ENCODE measurements around the gene CYP4F11.
"Not testable (repeated sequence)": the region's sequence is repeated elsewhere in the genome, so short reads cannot be mapped to it uniquely, and the experiment has no call there.

The CYP4F11 gene, protein sequence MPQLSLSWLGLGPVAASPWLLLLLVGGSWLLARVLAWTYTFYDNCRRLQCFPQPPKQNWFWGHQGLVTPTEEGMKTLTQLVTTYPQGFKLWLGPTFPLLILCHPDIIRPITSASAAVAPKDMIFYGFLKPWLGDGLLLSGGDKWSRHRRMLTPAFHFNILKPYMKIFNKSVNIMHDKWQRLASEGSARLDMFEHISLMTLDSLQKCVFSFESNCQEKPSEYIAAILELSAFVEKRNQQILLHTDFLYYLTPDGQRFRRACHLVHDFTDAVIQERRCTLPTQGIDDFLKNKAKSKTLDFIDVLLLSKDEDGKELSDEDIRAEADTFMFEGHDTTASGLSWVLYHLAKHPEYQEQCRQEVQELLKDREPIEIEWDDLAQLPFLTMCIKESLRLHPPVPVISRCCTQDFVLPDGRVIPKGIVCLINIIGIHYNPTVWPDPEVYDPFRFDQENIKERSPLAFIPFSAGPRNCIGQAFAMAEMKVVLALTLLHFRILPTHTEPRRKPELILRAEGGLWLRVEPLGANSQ

DNA sequence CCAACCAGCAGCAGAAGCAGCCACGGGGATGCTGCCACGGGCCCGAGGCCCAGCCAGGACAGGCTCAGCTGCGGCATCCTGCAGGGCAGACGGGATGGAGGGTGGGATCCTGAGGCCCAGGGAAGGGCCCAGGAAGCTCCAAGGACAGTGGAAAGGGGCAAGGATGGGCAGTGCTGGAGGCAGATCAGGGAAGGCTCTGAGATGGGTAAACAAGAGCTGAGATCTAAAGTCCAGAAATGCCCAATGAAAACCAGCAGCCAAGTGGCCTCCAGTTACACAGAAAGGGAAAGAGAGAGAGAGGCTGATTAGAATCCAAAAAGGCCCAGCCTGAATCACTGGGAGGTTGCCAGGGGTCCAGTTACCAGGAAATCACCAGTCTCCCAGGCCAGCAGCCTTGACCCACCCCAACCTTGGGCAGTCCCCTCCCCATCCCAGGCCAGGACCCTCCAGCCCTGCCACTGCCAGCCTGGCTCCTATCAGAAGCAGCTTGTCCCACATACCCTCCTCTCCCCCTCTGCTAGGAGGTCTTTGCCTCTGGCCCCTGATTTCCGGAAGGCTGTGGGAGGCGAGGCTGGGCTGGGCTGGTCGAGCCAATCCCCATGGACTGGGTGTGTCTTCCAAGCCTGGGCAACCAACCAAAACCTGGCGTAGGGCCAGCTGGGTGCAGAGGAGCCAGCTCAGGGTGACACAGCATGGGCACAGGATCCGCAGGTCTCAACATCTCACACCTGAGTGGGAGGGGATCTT, at the start of gene CYP4F11:
CYP4F11 (minus strand) TSS at position 198 of the 747 bp plus-strand sequence; CDS start at position 77, 121 bp downstream.
- DNase-seq (ENCODE audit: low spot score): peak; percentile 59

DNA sequence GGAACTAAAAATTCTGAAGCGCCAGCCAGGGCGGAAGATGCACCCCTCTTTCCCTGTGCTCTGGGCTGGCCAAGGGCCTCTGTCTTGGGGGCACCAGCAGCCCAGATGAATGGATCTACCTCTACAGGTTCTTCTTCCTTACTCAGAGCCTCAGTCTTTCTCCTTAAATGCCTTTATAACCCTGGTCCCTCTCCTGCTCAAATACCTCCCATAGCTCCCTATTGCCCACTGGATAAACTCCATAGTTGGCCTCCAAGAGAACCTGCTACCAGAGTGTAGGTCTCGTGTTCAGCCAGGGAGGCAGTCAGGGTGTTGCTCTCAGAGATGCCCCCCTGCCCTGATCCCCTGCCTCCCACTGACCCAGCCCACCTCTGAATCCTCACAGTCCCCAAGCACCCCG, 45.0 kb upstream of the CYP4F11 start:
- DNase-seq (ENCODE audit: low spot score): no peak

DNA sequence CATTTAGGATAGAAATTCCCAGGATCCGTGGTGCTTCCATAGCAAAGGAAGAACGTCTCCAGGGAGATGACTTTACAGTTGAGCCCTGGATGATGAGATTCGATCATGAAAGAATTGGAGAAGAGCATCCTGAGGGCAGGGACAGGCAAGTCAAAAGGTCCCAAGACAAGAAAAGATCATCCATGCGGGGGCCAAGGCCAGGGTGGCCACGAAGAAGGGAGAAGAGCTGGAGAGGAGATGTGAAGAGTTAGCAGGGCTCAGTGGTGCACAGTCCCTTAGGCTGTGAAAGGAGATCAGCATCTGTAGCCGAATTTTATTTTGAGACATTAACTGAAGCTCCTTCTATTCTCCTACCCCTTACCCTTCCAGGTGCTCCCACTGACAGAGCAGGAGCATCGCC, 43.4 kb upstream of the CYP4F11 start:
- no peak for DNase-seq (ENCODE audit: low spot score)

DNA sequence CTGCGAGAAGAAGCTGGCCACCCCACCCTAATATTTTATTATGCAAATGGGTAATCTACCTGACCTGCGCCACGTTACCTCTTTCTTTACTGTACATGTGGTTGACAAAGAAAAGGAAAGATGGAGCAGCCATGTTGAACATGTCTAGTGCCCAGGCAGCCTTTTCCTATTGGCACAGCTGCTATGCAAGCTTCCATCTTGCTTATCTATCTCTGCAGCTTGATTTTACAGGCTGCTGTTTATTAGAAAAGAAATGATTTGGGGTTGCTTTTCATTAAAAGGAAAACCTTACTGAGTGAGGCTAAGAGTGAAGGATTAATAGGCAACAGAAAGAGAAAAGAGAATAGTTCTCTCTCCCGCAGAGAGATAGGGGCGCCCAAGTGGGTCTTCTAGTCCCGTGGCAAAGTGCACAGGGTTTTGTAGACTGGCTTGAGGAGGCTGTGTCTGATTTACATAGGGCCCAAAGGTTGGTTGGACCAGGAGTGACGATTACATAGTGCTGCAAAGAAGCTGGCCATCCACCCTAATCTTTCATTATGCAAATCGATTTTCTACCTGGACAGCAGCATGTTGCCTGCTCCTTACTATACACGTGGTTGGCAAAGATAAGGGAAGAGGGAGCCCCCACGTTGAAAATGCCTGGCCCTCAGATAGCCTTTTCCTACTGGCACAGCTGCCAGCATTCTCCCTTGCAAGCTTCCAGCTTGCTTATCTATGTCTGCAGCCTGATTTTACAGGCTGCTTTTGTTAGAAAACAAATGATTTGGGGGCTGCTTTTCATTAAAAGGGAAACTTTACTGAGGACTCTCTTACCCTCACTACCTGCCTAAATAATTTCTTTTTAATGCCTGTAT, 42.7 kb upstream of the CYP4F11 start:
- no peak for DNase-seq (ENCODE audit: low spot score)

DNA sequence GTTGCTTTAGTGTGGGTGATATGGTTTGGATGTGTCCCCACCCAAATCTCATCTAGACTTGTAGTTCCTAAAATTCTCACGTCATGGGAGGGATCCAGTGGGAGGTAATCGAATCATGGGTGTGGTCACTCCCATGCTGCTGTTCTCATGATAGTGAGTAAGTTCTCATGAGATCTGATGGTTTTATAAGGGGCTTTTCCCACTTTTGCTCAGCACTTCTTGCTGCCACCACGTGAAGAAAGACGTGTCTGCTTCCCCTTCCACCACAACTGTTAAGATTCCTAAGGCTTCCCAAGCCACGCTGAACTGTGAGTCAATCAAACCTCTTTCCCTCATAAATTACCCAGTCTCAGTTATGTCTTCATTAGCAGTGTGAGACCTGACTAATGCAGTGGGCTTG, 40.5 kb upstream of the CYP4F11 start:
- no peak for DNase-seq (ENCODE audit: low spot score)

DNA sequence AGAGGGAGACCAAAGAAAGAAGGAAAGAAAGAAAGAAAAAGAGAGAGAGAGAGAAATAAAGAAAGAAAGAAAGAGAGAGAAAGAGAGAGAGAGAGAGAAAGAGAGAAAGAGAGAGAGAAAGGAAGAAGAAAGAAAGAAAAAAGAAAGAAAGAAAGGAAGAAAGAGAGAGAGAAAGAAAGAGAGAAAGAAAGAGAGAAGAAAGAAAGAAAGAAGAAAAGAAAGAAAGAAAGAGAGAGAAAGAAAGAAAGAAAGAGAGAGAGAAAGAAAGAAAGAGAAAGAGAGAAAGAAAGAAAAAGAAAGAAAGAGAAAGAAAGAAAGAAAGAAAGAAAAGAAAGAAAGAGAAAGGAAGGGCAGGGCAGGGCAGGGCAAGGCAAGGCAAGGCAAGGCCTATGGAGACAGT, 37.7 kb upstream of the CYP4F11 start:
- DNase-seq (ENCODE audit: low spot score): not testable (repeated sequence)

DNA sequence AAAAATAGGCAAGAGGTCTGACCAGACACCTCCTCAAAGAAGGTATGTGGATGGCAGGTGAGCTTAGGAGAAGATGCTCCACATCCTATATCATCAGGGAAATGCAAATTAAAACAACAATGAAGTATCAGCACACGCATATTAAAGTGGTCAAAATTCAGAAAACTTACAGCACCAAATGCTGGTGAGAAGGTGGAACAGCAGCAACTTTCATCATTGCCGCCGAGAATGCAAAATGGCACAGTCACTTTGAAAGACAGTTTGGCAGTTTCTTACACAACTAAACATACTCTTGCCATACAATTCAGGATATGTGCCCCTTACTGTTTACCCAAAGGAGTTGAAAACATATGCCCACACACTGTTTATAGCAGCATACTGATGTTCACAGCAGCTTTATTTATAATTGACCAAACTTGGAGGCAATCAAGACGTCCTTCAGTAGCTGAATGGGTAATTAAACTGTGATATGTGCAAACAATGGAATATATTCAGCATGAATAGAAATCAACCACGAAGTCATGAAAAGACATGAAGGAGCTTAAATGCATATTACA, 37.0 kb upstream of the CYP4F11 start:
- no peak for DNase-seq (ENCODE audit: low spot score)

DNA sequence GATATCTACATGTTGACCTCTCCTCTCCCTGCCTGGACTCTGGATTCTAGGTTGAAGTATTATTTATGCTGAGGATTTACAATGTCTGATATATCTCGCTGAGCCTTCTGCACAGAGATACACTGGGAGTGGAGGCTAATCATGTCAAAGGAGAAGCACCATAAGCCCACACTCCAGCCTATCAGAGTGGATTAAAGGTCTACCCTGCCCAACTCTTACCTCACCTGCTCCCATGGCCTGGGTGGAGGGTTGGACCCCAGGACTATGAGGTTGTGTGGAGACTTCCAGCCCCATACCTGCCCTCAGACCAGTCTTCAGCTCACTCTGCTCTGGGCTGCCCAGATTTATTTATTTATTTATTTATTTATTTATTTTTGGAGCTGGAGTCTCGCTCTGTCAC, 29.9 kb upstream of the CYP4F11 start:
- no peak for DNase-seq (ENCODE audit: low spot score)

DNA sequence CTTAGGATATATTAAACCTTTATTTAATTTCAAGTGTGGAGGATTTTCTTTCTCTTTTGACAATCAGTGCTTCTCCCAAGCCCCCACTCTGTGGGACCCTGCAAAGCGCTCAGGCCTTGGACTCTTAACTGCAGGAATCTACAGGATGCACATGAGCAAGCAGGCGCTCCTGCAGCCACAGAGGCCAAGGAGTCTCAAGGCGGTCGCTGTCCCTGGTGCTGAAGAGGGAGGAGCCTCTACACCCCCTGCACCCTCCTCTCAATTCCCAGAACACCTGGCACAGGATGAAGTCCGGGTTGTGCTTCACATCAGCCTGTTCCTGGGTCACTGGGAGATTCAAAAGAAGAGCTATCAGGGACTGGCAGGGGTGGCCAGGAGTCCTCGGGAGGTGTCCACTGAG, 28.0 kb upstream of the CYP4F11 start:
- DNase-seq (ENCODE audit: low spot score): no peak

DNA sequence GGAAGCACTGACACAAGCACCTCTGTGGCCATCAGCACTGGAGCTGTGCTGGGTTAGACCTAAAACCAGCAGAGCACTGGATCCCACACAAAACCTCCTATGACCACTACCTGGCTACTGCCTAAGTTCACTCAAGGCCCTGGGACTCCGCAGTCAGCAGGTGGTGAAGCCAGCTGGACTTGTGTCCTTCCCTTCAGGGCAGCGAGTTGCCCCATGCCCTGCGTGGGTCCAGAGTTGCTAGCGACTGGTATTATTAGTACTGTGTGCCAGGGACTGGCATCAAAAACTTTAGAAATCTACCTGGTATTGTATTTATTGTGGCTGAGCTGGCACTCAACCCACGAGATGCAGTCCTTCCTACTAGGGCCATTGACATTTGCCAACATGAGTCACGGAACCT, 20.5 kb upstream of the CYP4F11 start:
- DNase-seq (ENCODE audit: low spot score): no peak

DNA sequence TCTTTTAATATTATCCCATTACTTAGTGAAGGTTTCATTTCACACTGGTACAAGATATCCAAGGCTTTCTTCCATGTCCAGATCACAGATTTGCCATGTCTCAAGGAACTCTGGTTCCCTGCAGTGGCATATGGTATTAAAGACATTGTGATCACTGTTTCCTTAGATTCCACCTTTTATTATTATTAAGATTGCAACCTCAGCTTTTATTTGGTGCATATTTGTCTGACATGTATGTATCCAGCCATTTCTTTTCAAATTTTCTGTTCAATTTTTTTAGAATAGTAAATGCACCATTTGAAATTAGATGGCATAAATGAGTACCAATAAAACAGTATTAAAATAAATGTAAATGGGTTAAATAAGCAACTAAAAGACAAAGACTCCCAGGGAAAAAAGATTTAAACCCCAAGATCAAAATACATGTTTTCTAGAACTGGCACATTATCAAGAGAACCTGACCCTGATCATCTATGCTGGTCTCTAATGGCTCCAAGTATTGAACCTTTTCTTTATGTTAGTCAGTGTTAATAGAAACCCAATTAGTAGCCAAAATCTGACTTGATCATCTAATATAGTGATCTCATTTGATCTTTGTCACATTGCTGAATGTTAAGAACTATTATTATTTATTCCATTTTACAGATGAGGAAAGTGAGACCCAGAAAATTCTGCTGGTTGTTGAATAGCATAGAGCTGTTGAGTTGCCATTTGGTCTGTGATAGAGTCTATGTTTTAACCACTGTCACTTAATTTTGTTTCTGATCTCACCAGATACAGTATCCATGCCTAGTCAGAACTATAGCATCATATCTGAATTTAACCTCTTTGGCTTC, 14.1 kb upstream of the CYP4F11 start, which contains the start of gene OR10H4:
OR10H4 (plus strand) TSS at position 786 of the 836 bp plus-strand sequence; CDS start at position 786, 0 bp downstream.
- no peak for DNase-seq (ENCODE audit: low spot score)

DNA sequence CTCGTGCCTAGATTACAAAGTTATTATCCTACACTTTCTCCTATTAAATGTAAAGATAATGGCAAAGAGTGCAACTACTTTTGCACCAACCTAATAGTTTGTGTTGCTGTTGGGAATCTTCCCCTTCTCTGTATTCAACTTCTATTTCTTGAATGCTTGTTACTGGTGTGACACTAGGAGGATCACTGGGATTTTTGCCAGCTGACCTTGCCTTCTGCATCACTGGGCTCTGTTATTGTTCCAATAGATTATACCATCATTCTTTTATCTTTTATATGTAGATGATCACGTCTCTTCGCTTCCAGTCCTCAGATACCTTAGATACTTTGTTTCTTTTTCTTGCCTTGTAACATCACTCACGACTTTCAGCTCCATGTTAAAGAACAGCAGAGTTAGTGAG, 11.0 kb upstream of the CYP4F11 start:
- DNase-seq (ENCODE audit: low spot score): no peak

DNA sequence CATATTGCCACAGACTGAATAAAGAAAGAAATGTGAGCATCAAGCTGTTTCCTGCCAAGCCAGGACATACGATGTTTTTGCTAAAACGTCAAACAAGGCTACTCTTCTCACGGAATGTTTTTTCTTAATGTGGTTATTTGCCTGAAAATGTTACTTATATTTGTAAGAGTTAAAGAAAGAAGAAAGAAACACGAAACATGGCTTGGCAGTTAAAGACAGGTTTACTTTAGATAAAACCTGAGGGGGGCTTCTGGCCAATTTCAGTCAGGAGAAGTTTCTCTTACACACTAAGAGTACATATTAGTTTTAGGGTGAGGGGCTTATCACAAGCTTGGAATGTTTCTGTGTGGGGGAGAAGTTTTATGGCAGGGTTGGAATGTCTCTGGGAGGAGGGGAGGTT, 10.1 kb upstream of the CYP4F11 start:
- DNase-seq (ENCODE audit: low spot score): no peak

DNA sequence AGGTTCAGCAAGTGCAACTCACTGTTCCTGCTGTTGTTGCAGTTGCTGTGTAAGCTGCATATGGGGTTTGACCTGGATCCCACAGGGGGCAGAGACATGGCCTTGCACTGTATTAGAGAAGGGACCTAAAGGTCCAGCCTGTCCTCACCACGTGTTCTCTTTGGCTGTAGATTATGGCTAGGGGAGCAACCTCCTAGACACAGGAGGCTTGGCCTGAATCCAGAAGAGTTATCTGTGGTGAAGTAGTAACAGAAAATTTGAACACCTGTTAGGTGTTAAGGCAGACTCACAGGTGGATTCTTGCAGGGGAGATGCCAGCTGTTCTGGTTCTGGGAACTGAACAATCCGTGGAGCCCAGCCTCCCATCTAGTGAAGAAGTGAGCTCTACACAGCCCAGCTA, 3.4 kb upstream of the CYP4F11 start:
- DNase-seq (ENCODE audit: low spot score): no peak

DNA sequence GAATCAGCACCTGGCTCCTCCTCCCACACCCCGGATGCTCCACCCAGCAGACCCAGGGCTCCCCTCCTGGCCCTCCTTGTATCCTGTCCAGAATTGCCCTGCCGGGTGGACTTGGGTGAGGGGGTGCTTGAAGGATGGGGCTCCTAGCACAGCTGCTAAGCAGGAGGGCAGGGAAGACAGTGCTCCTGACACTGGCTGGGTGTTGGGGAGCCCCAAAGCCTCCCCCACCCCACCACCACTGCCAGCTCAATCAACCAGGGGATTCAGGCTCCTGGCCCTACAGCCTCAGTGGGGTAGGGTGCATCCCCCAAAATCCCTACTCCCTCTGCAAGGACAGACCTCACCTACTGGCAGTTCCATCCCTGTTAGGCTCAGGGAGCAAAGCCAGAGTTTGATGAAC, 2.6 kb upstream of the CYP4F11 start:
- no peak for DNase-seq (ENCODE audit: low spot score)

DNA sequence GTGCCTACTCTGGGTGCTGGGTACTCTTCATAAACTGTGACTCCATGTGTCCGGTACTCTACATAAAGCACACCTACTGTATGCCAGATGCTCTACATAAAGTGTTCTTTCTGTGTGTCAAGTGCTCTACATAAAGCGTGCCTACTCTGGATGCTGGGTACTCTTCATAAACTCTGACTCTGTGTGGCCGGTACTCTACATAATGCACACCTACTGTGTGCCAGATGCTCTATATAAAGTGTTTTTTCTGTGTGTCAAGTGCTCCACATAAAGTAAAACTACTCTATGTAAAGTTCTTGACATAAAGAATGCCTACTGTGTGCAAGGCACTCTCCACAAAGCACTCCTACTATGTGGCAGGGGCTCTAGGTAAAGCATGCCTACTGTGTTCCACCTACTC, 1.8 kb upstream of the CYP4F11 start:
- DNase-seq (ENCODE audit: low spot score): no peak

DNA sequence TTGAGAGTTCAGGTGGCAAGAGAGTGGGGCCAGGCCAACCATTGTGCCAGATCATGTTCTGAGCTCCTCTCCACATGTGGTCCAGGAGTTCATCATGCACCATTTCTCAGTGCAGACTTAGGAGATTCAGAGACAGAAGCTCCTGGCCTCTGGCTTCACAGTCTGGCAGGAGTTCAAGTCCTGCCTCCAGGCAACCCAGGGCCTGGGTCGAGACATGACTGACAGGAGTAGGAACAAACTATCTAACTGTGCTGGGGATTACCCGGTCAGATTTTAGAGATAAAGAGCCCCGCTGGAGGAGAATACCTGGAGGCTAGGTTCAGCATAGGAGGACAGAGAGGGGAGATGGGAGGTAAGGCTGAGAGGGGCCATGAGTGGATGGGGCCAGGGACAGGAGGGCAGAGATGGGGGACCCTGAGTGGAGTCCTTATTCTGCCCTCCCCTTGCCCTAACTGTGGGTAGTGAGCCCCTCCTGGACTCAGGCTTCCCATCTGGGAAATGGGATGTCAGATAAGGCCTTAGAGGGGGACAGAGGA, 906 bp upstream of the CYP4F11 start:
- no peak for DNase-seq (ENCODE audit: low spot score)

DNA sequence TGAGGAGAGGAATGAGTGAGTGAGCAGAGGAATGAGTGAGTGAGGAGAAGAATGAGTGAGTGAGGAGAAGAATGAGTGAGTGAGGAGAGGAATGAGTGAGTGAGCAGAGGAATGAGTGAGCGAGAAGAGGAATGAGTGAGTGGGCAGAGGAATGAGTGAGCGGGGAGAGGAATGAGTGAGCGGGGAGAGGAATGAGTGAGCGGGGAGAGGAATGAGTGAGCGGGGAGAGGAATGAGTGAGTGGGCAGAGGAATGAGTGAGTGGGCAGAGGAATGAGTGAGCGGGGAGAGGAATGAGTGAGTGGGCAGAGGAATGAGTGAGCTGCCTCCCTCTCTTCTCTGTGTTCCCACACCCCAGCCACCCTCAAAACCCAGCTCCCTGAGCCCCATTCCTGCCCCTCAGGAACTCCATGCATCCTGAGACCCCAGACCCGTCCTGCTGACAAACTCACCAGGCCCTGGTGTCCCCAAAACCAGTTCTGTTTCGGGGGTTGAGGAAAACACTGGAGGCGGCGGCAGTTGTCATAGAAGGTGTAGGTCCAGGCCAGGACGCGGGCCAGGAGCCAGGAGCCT, 483 bp downstream of the CYP4F11 start:
- not testable (repeated sequence) for DNase-seq (ENCODE audit: low spot score)

DNA sequence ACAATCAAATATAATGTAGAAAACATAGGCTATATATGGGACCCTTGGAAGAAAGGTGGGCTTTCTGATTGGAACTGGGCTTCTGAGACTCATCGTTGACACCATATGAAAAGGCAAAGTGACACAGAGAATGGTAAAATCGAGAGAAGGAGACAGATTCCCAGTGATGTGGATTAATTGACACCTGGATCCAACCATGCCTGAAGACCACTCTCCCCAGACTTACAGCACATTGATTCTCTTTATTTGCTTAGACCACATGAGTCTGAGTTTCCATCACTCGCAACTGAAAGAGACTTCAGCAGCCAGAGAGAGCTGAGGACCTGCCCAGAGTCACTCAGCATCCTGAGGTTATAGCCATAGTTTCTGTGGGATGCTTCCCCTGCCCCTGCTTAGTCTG, 6.0 kb downstream of the CYP4F11 start:
- DNase-seq (ENCODE audit: low spot score): no peak

DNA sequence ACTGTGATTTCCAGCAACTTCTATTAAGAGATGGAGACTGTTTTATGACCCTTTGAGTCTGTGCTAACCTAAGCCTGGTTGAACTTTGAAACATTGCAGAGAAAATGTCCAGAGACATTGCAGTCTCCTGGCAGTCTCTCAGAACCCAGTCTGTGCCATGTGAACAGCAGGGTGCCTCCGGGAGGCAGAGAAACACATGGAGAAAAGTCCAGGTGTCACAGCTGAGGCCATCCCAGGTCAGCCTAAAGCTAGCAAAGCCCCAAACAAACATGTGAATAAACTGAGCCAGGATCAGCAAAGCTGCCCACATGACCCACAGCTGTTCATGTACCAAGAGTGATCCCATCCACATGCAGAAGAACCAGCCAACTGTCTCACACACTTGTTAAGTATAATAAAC, 7.8 kb downstream of the CYP4F11 start:
- no peak for DNase-seq (ENCODE audit: low spot score)

All from putamen (tissue), 1 donor.